Endothelial cell of umbilical vein (primary cell): Measurements from ENCODE around the gene MAP3K10. TPM values are rescaled to one million over a fixed set of nuclear protein-coding genes. Genes with fewer than 3 reads are reported as not detected.

Source experiments
- BruUV-seq: library from RNA; stranded (reverse); fragments of 400-500 nt; replicated peaks from 2 replicates; lab custom pipeline; 2021; lab: Mats Ljungman, UMichigan
- CTCF ChIA-PET: fragments of 300-600, 350-600 bp; sonication (Branson Sonifier 250); formaldehyde crosslinking; loops from one replicate; lab custom pipeline; 2021; ENCODE audit warnings: antibody characterized with exemption, inconsistent platforms; lab: Charles Lee
- POLR2A ChIA-PET: fragments of 300-600, 350-600 bp; sonication (Branson Sonifier 250); formaldehyde crosslinking; loops from one replicate; lab custom pipeline; 2021; ENCODE audit warnings: antibody characterized with exemption, inconsistent platforms; lab: Charles Lee
- DNase-seq: peaks from one replicate; pipeline ENCODE4 v3.0.0-alpha.2; 2011; ENCODE audit warnings: low read depth, low spot score
- FAIRE-seq: peaks from 2 replicates; lab custom pipeline; 2011; peaks lifted over from hg19 to GRCh38; lab: Jason Lieb, UNC
- H2AFZ ChIP-seq: 2 replicates; pipeline ENCODE4 v1.6.0; 2012; ENCODE audit warnings: low read depth, low read length, control low read depth, inconsistent platforms
- H3K27ac ChIP-seq: 2 replicates; pipeline ENCODE4 v1.5.1; 2011; ENCODE audit warnings: low read depth, mild to moderate bottlenecking, control low read depth, low read length, moderate library complexity; ENCODE audit not compliant: insufficient read depth
- H3K27me3 ChIP-seq, 2 experiments: 2 replicates each; pipeline versions ENCODE4 v1.6.0 to v1.6.1; 2011; ENCODE audit warnings: low read length in 2 of 2, mixed read lengths in 1 of 2; ENCODE audit not compliant: control insufficient read depth in 2 of 2, insufficient read depth in 2 of 2
- H3K36me3 ChIP-seq, 2 experiments: 2 replicates in 1 of 2; 3 replicates in 1 of 2; pipeline ENCODE4 v1.5.1; 2011; ENCODE audit warnings: low read length in 2 of 2, mild to moderate bottlenecking in 1 of 2, moderate library complexity in 1 of 2; ENCODE audit not compliant: control insufficient read depth in 2 of 2, insufficient read depth in 2 of 2; ENCODE audit errors: extremely low read depth in 1 of 2
- H3K4me1 ChIP-seq: 3 replicates; pipeline ENCODE4 v1.5.1; 2011; ENCODE audit warnings: mild to moderate bottlenecking, low read length; ENCODE audit not compliant: control insufficient read depth, insufficient read depth; ENCODE audit errors: extremely low read depth
- H3K4me2 ChIP-seq: 2 replicates; pipeline ENCODE4 v1.6.1; 2011; ENCODE audit warnings: low read length, control low read depth, mixed read lengths; ENCODE audit not compliant: insufficient read depth
- H3K4me3 ChIP-seq, 3 experiments: fragments of 200-600 bp in 1 of 3; sonication (generic), shearing (Covaris generic) in 1 of 3; replicated peaks in 1 of 3; 2 replicates each; pipeline ENCODE4 v1.5.1; 2011 to 2016; ENCODE audit warnings: control low read depth in 3 of 3, low read length in 3 of 3, mild to moderate bottlenecking in 2 of 3, inconsistent platforms in 1 of 3, low read depth in 1 of 3, moderate library complexity in 1 of 3; ENCODE audit not compliant: insufficient read depth in 1 of 3
- H3K79me2 ChIP-seq: 2 replicates; pipeline ENCODE4 v1.6.0; 2012; ENCODE audit warnings: low read length, inconsistent platforms; ENCODE audit not compliant: control insufficient read depth, insufficient read depth
- H3K9ac ChIP-seq: replicated peaks from 2 replicates; pipeline ENCODE3; 2011; ENCODE audit warnings: low read length, control low read depth; ENCODE audit not compliant: insufficient read depth; ENCODE audit errors: extremely low read depth
- H3K9me1 ChIP-seq: replicated peaks from 3 replicates; pipeline ENCODE4 v1.6.0; 2011; ENCODE audit warnings: mild to moderate bottlenecking, low read length; ENCODE audit not compliant: control insufficient read depth, insufficient read depth; ENCODE audit errors: extremely low read depth
- H3K9me3 ChIP-seq: replicated peaks from 2 replicates; pipeline ENCODE4 v1.5.1; 2012; ENCODE audit warnings: low read length, inconsistent platforms; ENCODE audit not compliant: control insufficient read depth, insufficient read depth
- H4K20me1 ChIP-seq: replicated peaks from 2 replicates; pipeline ENCODE3; 2011; ENCODE audit warnings: mild to moderate bottlenecking, low read length; ENCODE audit not compliant: control insufficient read depth, insufficient read depth; ENCODE audit errors: extremely low read depth
- EZH2 ChIP-seq: IDR thresholded peaks from 2 replicates; pipeline ENCODE4 v1.6.1; 2012; ENCODE audit warnings: borderline replicate concordance, low read depth, mild to moderate bottlenecking, moderate library complexity, low read length, inconsistent platforms; ENCODE audit not compliant: severe bottlenecking
- FOS ChIP-seq: IDR thresholded peaks from 2 replicates; pipeline ENCODE4 v1.6.1; 2011; ENCODE audit warnings: mild to moderate bottlenecking, low read length, moderate library complexity, borderline replicate concordance; ENCODE audit not compliant: insufficient read depth
- GATA2 ChIP-seq: IDR thresholded peaks from 2 replicates; pipeline ENCODE4 v1.7.0; 2011; ENCODE audit warnings: low read depth, mild to moderate bottlenecking, moderate library complexity, mixed read lengths, low read length; ENCODE audit not compliant: insufficient read length, insufficient read depth
- JUN ChIP-seq: IDR thresholded peaks from 2 replicates; pipeline ENCODE4 v1.6.1; 2011; ENCODE audit warnings: borderline replicate concordance, low read depth; ENCODE audit not compliant: insufficient read length, insufficient read depth
- MYC ChIP-seq: IDR thresholded peaks from one replicate; pipeline ENCODE4 v1.6.1; 2011; ENCODE audit warnings: mild to moderate bottlenecking, low read depth, low read length
- POLR2A ChIP-seq: IDR thresholded peaks from 2 replicates; pipeline ENCODE4 v1.6.1; 2012; ENCODE audit warnings: low read depth, mild to moderate bottlenecking, control low read depth, low read length
- POLR2AphosphoS5 ChIP-seq: IDR thresholded peaks from 2 replicates; pipeline ENCODE4 v1.6.1; 2012; ENCODE audit warnings: low read depth, mild to moderate bottlenecking, control low read depth, low read length, moderate library complexity; ENCODE audit not compliant: insufficient read depth
- dilution Hi-C: fragments of 300-500 bp; cut with MboI; formaldehyde crosslinking; loops from one replicate; pipeline ENCODE4 v1.15.0; 2019; ENCODE audit warnings: low sequenced_read_pairs; ENCODE audit not compliant: extremely low pct_ligation_motif_present
- intact Hi-C: fragments of 100-400 bp; cut with micrococcal nuclease; formaldehyde crosslinking; loops from one replicate; pipeline ENCODE4 v1.10.0; 2022
- polyA plus RNA-seq, 4 experiments: library from polyadenylated mRNA; depleted of rRNA in 3 of 4; stranded (reverse) in 3 of 4; unstranded in 1 of 4; fragments of >200 nt; gene quantifications; 2 replicates each; pipeline versions ENCODE4 v1.2.1 to v1.2.3, GENCODE V29; 2011 to 2012; ENCODE audit warnings: missing spikeins in 1 of 4
- total RNA-seq: library from RNA; stranded (reverse); gene quantifications from 2 replicates; pipeline ENCODE4 v1.2.3, GENCODE V29; 2021
- TF ChIP-seq, protein P1 (sequence below): IDR thresholded peaks from 2 replicates; pipeline ENCODE4 v1.6.1; 2011; ENCODE audit not compliant: insufficient read depth, insufficient read length
- TF ChIP-seq, protein P2 (sequence below), 2 donors: IDR thresholded peaks; 1 replicate in 1 of 2; 2 replicates in 1 of 2; pipeline ENCODE4 v1.5.1; 2011; ENCODE audit warnings: low read length in 2 of 2, mild to moderate bottlenecking in 2 of 2, moderate library complexity in 2 of 2, control low read depth in 1 of 2, inconsistent platforms in 1 of 2, low read depth in 1 of 2; ENCODE audit not compliant: insufficient read depth in 1 of 2; ENCODE audit errors: extremely low read depth in 1 of 2

The MAP3K10 gene
- total and polyA plus RNA-seq, 2 donors (not counting 3 experiments of a cell fraction or from before 2014, with no cell fraction given) = 6.3 to 19.4 TPM

DNA sequence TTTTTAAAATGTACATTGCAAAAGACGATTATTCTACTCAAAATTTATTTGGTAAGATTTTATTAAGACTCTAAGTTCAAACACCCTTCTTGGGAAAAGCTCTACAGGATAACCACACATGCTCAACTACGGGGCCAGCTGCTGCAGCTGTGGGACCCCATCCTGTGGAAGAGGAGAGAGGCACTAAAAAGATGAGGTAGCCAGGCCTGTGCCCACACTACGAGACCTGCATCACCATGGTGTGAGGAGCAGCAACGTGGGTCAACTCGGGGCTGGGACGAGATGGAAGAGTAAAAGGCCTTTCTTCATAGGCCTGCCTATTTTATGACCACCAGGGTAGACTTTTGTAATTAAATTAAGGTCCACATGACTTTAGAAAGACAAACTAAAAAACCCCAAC is 39.8 kb downstream of the MAP3K10 start:
- Histone ChIP-seq H3K79me2 (no peaks in the 10 kb centered on the region), H3K36me3 (peaks cover 0 to 9% of the 10 kb centered on the region in 2 experiments), H3K4me3 (no peak overlapping the region), H3K9me1 (no peaks in the 10 kb centered on the region), H3K9ac (no peak overlapping the region), H3K4me2 (no peak overlapping the region), H3K27me3 (peaks cover 11 to 20% of the 10 kb centered on the region in 2 experiments), H4K20me1 (no peaks in the 10 kb centered on the region), H2AFZ (no peak overlapping the region), H3K27ac (no peak overlapping the region), H3K4me1 (peaks cover 28% of the 10 kb centered on the region), H3K9me3 (no peaks in the 10 kb centered on the region)
- dilution Hi-C loops = no loop called here
- ChIA-PET POLR2A (interaction anchor here (0.6 kb wide), 1 partner anchor 451 kb away, joined by 5 read pairs; no protein-coding TSS in a partner anchor), CTCF (interaction anchor here (0.9 kb wide), 2 partner anchors 8 to 432 kb away, joined by 3 read pairs; no protein-coding TSS in a partner anchor)
- DNase-seq (no peak), FAIRE-seq (no peak)
- BruUV-seq = no TSS peak
- intact Hi-C loops = no loop called here
- TF ChIP-seq GATA2 = no peak
- TF ChIP-seq, protein P1, sequence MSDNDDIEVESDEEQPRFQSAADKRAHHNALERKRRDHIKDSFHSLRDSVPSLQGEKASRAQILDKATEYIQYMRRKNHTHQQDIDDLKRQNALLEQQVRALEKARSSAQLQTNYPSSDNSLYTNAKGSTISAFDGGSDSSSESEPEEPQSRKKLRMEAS = no peak
- no peak for TF ChIP-seq MYC
- no peak for TF ChIP-seq POLR2AphosphoS5
- no peak for TF ChIP-seq EZH2
- no peak for TF ChIP-seq POLR2A
- no peak for TF ChIP-seq JUN
- no peak for TF ChIP-seq FOS
- TF ChIP-seq, protein P2, sequence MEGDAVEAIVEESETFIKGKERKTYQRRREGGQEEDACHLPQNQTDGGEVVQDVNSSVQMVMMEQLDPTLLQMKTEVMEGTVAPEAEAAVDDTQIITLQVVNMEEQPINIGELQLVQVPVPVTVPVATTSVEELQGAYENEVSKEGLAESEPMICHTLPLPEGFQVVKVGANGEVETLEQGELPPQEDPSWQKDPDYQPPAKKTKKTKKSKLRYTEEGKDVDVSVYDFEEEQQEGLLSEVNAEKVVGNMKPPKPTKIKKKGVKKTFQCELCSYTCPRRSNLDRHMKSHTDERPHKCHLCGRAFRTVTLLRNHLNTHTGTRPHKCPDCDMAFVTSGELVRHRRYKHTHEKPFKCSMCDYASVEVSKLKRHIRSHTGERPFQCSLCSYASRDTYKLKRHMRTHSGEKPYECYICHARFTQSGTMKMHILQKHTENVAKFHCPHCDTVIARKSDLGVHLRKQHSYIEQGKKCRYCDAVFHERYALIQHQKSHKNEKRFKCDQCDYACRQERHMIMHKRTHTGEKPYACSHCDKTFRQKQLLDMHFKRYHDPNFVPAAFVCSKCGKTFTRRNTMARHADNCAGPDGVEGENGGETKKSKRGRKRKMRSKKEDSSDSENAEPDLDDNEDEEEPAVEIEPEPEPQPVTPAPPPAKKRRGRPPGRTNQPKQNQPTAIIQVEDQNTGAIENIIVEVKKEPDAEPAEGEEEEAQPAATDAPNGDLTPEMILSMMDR (IDR thresholded peaks at IDR 0.05; ENCODE audit: extremely low read depth in 1 of 2, insufficient read depth in 1 of 2, low read depth in 1 of 2, low read length in 2 of 2) = no peak
